Measurements from ENCODE around the gene GLG1.
"Not testable (repeated sequence)": the region's sequence is repeated elsewhere in the genome, so short reads cannot be mapped to it uniquely, and the experiment has no call there.

Gene GLG1

GRCh38 chr16:74431516-74431915 is 175.4 kb downstream of the GLG1 start:
- Histone ChIP-seq H3K4me3 (ENCODE audit: low read length) (no peak overlapping the region), H3K9ac (ENCODE audit: low read length) (no peak overlapping the region), H3K27me3 (ENCODE audit: control insufficient read depth, insufficient read depth, low read length) (no peaks in the 10 kb centered on the region), H3K36me3 (ENCODE audit: control insufficient read depth, insufficient read depth, low read length) (no peaks in the 10 kb centered on the region), H3K27ac (ENCODE audit: low read depth, low read length) (no peak overlapping the region), H3K4me1 (ENCODE audit: control insufficient read depth, insufficient read depth, low read length) (no peaks in the 10 kb centered on the region)

- not testable (repeated sequence) for H3K4me3 ChIP-seq (ENCODE audit: low read length); H3K9ac ChIP-seq (ENCODE audit: low read length); H3K36me3 ChIP-seq (ENCODE audit: control insufficient read depth, insufficient read depth, low read length); H3K27ac ChIP-seq (ENCODE audit: low read depth, low read length); H3K4me1 ChIP-seq (ENCODE audit: control insufficient read depth, insufficient read depth, low read length); H3K27me3 ChIP-seq (ENCODE audit: control insufficient read depth, insufficient read depth, low read length)
Measured at GRCh38 chr16:74430036-74430712, 176.7 kb downstream of the GLG1 start.

DNA sequence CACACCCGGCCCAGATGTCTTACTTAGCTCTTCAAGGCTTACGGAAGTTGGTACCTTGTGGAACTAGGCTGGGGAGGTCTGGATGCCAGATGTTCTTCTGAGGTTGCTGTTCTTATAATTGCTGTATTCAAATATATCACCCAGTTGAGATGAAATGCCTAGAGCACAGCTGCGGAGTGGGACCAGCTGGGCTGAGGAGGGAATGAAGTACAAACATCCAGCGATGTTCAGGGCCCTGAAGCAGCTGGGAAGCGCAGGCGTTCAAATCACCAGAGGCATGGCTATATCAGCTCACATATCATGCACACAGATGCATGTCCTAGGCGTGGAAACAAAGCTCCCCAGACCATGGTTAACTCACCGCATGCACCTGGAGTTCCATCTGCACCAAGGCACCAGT is 178.4 kb downstream of the GLG1 start:
- H3K27ac ChIP-seq (ENCODE audit: low read depth, low read length); H3K4me1 ChIP-seq (ENCODE audit: control insufficient read depth, insufficient read depth, low read length); H3K9ac ChIP-seq (ENCODE audit: low read length); H3K27me3 ChIP-seq (ENCODE audit: control insufficient read depth, insufficient read depth, low read length); H3K4me3 ChIP-seq (ENCODE audit: low read length); H3K36me3 ChIP-seq (ENCODE audit: control insufficient read depth, insufficient read depth, low read length): not testable (repeated sequence)

- H3K9ac ChIP-seq (ENCODE audit: low read length); H3K27me3 ChIP-seq (ENCODE audit: control insufficient read depth, insufficient read depth, low read length); H3K36me3 ChIP-seq (ENCODE audit: control insufficient read depth, insufficient read depth, low read length); H3K4me3 ChIP-seq (ENCODE audit: low read length); H3K4me1 ChIP-seq (ENCODE audit: control insufficient read depth, insufficient read depth, low read length); H3K27ac ChIP-seq (ENCODE audit: low read depth, low read length): not testable (repeated sequence)
Measured at GRCh38 chr16:74425751-74426150, 181.2 kb downstream of the GLG1 start.

GRCh38 chr16:74423721-74424120 is 183.2 kb downstream of the GLG1 start:
- H3K4me1 ChIP-seq (ENCODE audit: control insufficient read depth, insufficient read depth, low read length); H3K27me3 ChIP-seq (ENCODE audit: control insufficient read depth, insufficient read depth, low read length); H3K27ac ChIP-seq (ENCODE audit: low read depth, low read length); H3K9ac ChIP-seq (ENCODE audit: low read length); H3K4me3 ChIP-seq (ENCODE audit: low read length); H3K36me3 ChIP-seq (ENCODE audit: control insufficient read depth, insufficient read depth, low read length): not testable (repeated sequence)

- H3K27me3 ChIP-seq (ENCODE audit: control insufficient read depth, insufficient read depth, low read length); H3K27ac ChIP-seq (ENCODE audit: low read depth, low read length); H3K4me3 ChIP-seq (ENCODE audit: low read length); H3K9ac ChIP-seq (ENCODE audit: low read length); H3K36me3 ChIP-seq (ENCODE audit: control insufficient read depth, insufficient read depth, low read length); H3K4me1 ChIP-seq (ENCODE audit: control insufficient read depth, insufficient read depth, low read length): not testable (repeated sequence)
Measured at GRCh38 chr16:74422086-74422485, 184.8 kb downstream of the GLG1 start.

DNA sequence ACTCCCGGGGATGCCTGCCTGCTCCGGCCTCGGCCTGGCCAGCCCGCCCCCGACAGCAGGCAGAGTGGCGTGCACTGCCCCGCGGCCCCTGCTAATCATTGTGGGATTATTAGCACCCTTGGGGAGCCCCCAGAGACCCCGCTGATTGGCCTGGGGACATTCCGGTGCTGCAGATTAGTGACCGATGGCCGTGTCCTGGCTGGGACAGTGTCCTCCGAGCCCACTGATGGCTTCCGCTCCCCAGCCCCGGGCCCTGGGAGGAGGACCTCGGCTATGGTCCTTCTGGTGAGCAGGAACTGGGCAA is 185.5 kb downstream of the GLG1 start:
- not testable (repeated sequence) for H3K9ac ChIP-seq (ENCODE audit: low read length); H3K4me1 ChIP-seq (ENCODE audit: control insufficient read depth, insufficient read depth, low read length); H3K36me3 ChIP-seq (ENCODE audit: control insufficient read depth, insufficient read depth, low read length); H3K27me3 ChIP-seq (ENCODE audit: control insufficient read depth, insufficient read depth, low read length); H3K27ac ChIP-seq (ENCODE audit: low read depth, low read length); H3K4me3 ChIP-seq (ENCODE audit: low read length)

DNA sequence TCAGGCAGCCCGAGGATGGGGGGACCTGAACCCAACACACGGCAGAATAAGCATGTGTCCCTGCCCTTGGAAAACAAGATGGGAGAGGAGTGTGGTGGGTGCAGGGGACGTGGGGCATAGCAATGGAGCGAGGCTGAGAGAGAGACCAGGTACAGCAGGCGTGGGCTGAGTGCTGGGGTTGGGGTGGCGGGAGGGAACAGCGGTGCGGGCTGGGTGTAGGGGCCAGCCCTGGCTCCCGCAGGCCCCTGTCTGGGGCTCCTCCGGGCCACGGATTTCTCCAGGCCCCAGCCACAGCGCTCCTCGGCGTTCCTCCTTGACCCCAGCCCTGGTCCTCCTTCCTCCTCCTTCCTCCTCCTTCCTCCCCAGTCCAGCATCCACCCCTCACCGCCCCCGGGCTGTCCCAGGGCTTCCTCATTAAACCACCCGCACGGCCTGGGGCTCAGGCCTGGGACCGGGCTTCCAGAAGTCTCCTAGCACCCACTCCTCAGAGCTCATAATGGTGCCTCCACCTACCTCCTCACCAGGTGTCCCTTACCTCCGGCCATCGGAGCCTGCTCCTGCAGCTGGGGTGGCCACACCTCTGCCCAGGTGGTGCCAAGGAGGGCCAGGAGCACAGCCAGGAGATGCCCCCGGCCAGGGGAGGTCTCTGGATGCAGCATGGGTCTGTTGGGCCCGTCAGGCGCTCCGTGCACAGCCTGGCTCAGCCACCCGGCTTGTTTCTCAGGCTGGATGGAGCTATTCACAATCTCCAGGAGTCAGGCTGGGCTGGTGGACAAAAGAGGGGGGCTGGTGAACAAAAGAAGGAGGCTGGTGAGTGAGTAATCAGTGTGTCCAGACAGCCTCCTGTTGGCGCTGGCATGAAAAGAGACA is 186.1 kb downstream of the GLG1 start, which contains the start of gene CLEC18B:
Gene CLEC18B (minus strand): TSS at position 867 of the 870 bp plus-strand sequence. CDS start 208 bp downstream, at position 659.
- H3K9ac ChIP-seq (ENCODE audit: low read length); H3K36me3 ChIP-seq (ENCODE audit: control insufficient read depth, insufficient read depth, low read length); H3K4me3 ChIP-seq (ENCODE audit: low read length); H3K4me1 ChIP-seq (ENCODE audit: control insufficient read depth, insufficient read depth, low read length); H3K27me3 ChIP-seq (ENCODE audit: control insufficient read depth, insufficient read depth, low read length); H3K27ac ChIP-seq (ENCODE audit: low read depth, low read length): not testable (repeated sequence)

DNA sequence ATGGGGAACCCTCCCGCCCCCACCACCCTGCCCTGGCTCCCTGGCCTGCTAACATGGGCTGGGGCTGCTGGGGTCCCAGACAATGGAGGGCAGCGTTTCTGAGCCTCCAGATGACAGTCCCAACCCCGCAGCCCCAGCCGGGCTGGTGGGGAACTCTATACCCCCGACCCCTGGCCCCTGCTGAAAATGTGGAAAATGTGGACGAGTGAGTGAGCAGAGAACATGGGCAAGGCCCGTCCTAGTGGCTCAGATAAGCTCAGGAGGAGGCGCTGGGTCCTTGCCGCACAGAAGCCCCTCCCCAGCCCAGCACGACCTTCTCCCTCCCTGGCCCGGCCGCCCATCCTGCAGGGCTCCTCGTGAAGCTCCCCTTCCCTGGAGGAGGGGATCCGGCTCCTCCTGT is 187.1 kb downstream of the GLG1 start:
- not testable (repeated sequence) for H3K27ac ChIP-seq (ENCODE audit: low read depth, low read length); H3K4me1 ChIP-seq (ENCODE audit: control insufficient read depth, insufficient read depth, low read length); H3K27me3 ChIP-seq (ENCODE audit: control insufficient read depth, insufficient read depth, low read length); H3K4me3 ChIP-seq (ENCODE audit: low read length); H3K9ac ChIP-seq (ENCODE audit: low read length); H3K36me3 ChIP-seq (ENCODE audit: control insufficient read depth, insufficient read depth, low read length)

- H3K27ac ChIP-seq (ENCODE audit: low read depth, low read length); H3K36me3 ChIP-seq (ENCODE audit: control insufficient read depth, insufficient read depth, low read length); H3K4me1 ChIP-seq (ENCODE audit: control insufficient read depth, insufficient read depth, low read length); H3K9ac ChIP-seq (ENCODE audit: low read length); H3K4me3 ChIP-seq (ENCODE audit: low read length); H3K27me3 ChIP-seq (ENCODE audit: control insufficient read depth, insufficient read depth, low read length): not testable (repeated sequence)
Measured at GRCh38 chr16:74417897-74418296, 189.0 kb downstream of the GLG1 start.

- not testable (repeated sequence) for H3K9ac ChIP-seq (ENCODE audit: low read length)
Measured at GRCh38 chr16:74413920-74414319, 193.0 kb downstream of the GLG1 start.

DNA sequence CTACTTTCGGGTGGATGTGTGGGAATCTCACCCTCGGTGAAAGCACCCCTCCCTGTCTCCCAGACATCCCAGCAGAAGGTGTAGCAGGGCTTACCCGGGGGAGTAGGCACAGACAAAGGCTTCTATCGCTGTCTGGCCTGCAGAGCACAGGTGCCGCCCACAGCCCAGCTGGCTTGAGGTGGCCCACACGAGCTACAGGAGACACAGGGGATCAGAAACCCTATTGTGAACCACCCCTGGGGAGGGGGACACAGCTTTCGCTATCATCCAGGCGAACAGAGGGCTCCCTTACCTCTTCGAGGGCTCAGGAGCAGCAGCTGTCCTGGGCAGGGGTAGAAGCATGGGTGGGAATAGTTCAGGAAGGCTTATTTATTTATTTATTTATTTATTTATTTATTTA is 193.4 kb downstream of the GLG1 start:
- H3K27ac ChIP-seq (ENCODE audit: low read depth, low read length); H3K36me3 ChIP-seq (ENCODE audit: control insufficient read depth, insufficient read depth, low read length); H3K27me3 ChIP-seq (ENCODE audit: control insufficient read depth, insufficient read depth, low read length); H3K4me1 ChIP-seq (ENCODE audit: control insufficient read depth, insufficient read depth, low read length); H3K9ac ChIP-seq (ENCODE audit: low read length); H3K4me3 ChIP-seq (ENCODE audit: low read length): not testable (repeated sequence)

More at GRCh38 chr16:74413920-74414319, 193.0 kb downstream of the GLG1 start:
- not testable (repeated sequence) for H3K27ac ChIP-seq (ENCODE audit: low read depth, low read length); H3K4me1 ChIP-seq (ENCODE audit: control insufficient read depth, insufficient read depth, low read length); H3K27me3 ChIP-seq (ENCODE audit: control insufficient read depth, insufficient read depth, low read length); H3K4me3 ChIP-seq (ENCODE audit: low read length); H3K36me3 ChIP-seq (ENCODE audit: control insufficient read depth, insufficient read depth, low read length)

- not testable (repeated sequence) for H3K4me1 ChIP-seq (ENCODE audit: control insufficient read depth, insufficient read depth, low read length); H3K27ac ChIP-seq (ENCODE audit: low read depth, low read length); H3K4me3 ChIP-seq (ENCODE audit: low read length); H3K36me3 ChIP-seq (ENCODE audit: control insufficient read depth, insufficient read depth, low read length); H3K9ac ChIP-seq (ENCODE audit: low read length); H3K27me3 ChIP-seq (ENCODE audit: control insufficient read depth, insufficient read depth, low read length)
Measured at GRCh38 chr16:74412775-74413390, 194.0 kb downstream of the GLG1 start.
